SK-N-SH treated with all-trans-retinoic acid at 6 μM for 48 hours (cell line): ENCODE results near the gene GPX3.

ENCODE experiments used
- ATAC-seq: fragments of 200-7000 bp; cut with Tn5 transposase; 3 replicates; pipeline ENCODE4 v1.9.1; 2020; ENCODE audit warnings: mild to moderate bottlenecking, moderate library complexity
- ARNTL ChIP-seq: fragments of 450-650 bp; formaldehyde crosslinking; IDR thresholded peaks from 2 replicates; pipeline ENCODE4 v1.5.0; 2020; ENCODE audit warnings: low read depth, mild to moderate bottlenecking, moderate library complexity, borderline replicate concordance
- BACH2 ChIP-seq: fragments of 250-450 bp; sonication (Bioruptor Pico); IDR thresholded peaks from 2 replicates; pipeline ENCODE4 v1.9.0; 2021; ENCODE audit warnings: mild to moderate bottlenecking, borderline replicate concordance
- CREB5 ChIP-seq: fragments of 250-450 bp; sonication (Bioruptor Pico); IDR thresholded peaks from 2 replicates; pipeline ENCODE4 v1.5.1; 2020; ENCODE audit warnings: low read depth, mild to moderate bottlenecking, moderate library complexity
- CSDC2 ChIP-seq: fragments of 250-450 bp; sonication (Bioruptor Pico); IDR thresholded peaks from 2 replicates; pipeline ENCODE4 v1.5.0; 2020; ENCODE audit warnings: mild to moderate bottlenecking, moderate library complexity
- CSRNP3 ChIP-seq: fragments of 250-450 bp; sonication (Bioruptor Pico); IDR thresholded peaks from 2 replicates; pipeline ENCODE4 v1.5.1; 2021; ENCODE audit warnings: mild to moderate bottlenecking, moderate library complexity
- GLIS3 ChIP-seq: fragments of 250-450 bp; sonication (Bioruptor Pico); IDR thresholded peaks from 2 replicates; pipeline ENCODE4 v1.5.0; 2020; ENCODE audit warnings: mild to moderate bottlenecking, moderate library complexity
- ISL1 ChIP-seq: fragments of 250-450 bp; sonication (Bioruptor Pico); IDR thresholded peaks from 2 replicates; pipeline ENCODE4 v2.1.2; 2022; ENCODE audit warnings: mild to moderate bottlenecking, moderate library complexity
- OSR1 ChIP-seq: fragments of 250-450 bp; sonication (Bioruptor Pico); IDR thresholded peaks from 2 replicates; pipeline ENCODE4 v1.8.0; 2022; ENCODE audit warnings: moderate library complexity, mild to moderate bottlenecking, inconsistent platforms
- PATZ1 ChIP-seq: fragments of 250-450 bp; sonication (Bioruptor Pico); IDR thresholded peaks from 2 replicates; pipeline ENCODE4 v1.8.0; 2020; ENCODE audit warnings: mild to moderate bottlenecking, moderate library complexity, borderline replicate concordance
- POU6F1 ChIP-seq: fragments of 250-450 bp; sonication (Bioruptor Pico); IDR thresholded peaks from 2 replicates; pipeline ENCODE4 v1.8.0; 2021; ENCODE audit warnings: low read depth, mild to moderate bottlenecking, moderate library complexity, borderline replicate concordance
- PPARA ChIP-seq: fragments of 250-450 bp; sonication (Bioruptor Pico); IDR thresholded peaks from 2 replicates; pipeline ENCODE4 v1.5.0; 2020; ENCODE audit warnings: mild to moderate bottlenecking, borderline replicate concordance
- RARB ChIP-seq: fragments of 250-450 bp; sonication (Bioruptor Pico); IDR thresholded peaks from 2 replicates; pipeline ENCODE4 v1.8.0; 2021; ENCODE audit warnings: mild to moderate bottlenecking, moderate library complexity
- SNAI2 ChIP-seq: fragments of 250-450 bp; sonication (Bioruptor Pico); IDR thresholded peaks from 2 replicates; pipeline ENCODE4 v1.5.0; 2020; ENCODE audit warnings: mild to moderate bottlenecking, moderate library complexity
- TCF4 ChIP-seq: fragments of 250-450 bp; sonication (Bioruptor Pico); IDR thresholded peaks from 2 replicates; pipeline ENCODE4 v1.8.0; 2021; ENCODE audit warnings: mild to moderate bottlenecking, moderate library complexity, borderline replicate concordance
- TOX ChIP-seq: fragments of 250-450 bp; sonication (Bioruptor Pico); IDR thresholded peaks from 2 replicates; pipeline ENCODE4 v1.8.0; 2021; ENCODE audit warnings: mild to moderate bottlenecking, moderate library complexity, borderline replicate concordance
- TSHZ2 ChIP-seq: fragments of 250-450 bp; sonication (Bioruptor Pico); IDR thresholded peaks from 2 replicates; pipeline ENCODE4 v1.5.0; 2020; ENCODE audit warnings: mild to moderate bottlenecking, moderate library complexity
- ZC3H10 ChIP-seq: fragments of 250-450 bp; sonication (Bioruptor Pico); IDR thresholded peaks from 2 replicates; pipeline ENCODE4 v1.5.1; 2021; ENCODE audit warnings: mild to moderate bottlenecking, moderate library complexity
- ZFP3 ChIP-seq: fragments of 250-450 bp; sonication (Bioruptor Pico); IDR thresholded peaks from 2 replicates; pipeline ENCODE4 v1.5.0; 2020; ENCODE audit warnings: mild to moderate bottlenecking, moderate library complexity
- ZFP30 ChIP-seq: fragments of 450-650 bp; formaldehyde crosslinking; IDR thresholded peaks from 2 replicates; pipeline ENCODE4 v1.5.0; 2022; ENCODE audit warnings: mild to moderate bottlenecking, moderate library complexity
- ZNF565 ChIP-seq: fragments of 450-650 bp; formaldehyde crosslinking; conservative IDR thresholded peaks from 2 replicates; pipeline ENCODE4 v1.5.0; 2020; ENCODE audit warnings: low read depth, mild to moderate bottlenecking, moderate library complexity
- ZNF70 ChIP-seq: fragments of 450-650 bp; formaldehyde crosslinking; IDR thresholded peaks from 2 replicates; pipeline ENCODE4 v1.5.0; 2020; ENCODE audit warnings: mild to moderate bottlenecking, moderate library complexity
- ZNF8 ChIP-seq: fragments of 450-650 bp; formaldehyde crosslinking; IDR thresholded peaks from 2 replicates; pipeline ENCODE4 v1.5.0; 2020; ENCODE audit warnings: mild to moderate bottlenecking, moderate library complexity

Gene GPX3

GRCh38 chr5:151074557-151074956, 54.2 kb downstream of the GPX3 start:
- ATAC-seq: no peak
- TF ChIP-seq CSDC2 (CRISPR knock-in tag): no peak
- no peak for TF ChIP-seq ZNF565 (CRISPR knock-in tag)
- no peak for TF ChIP-seq TCF4
- no peak for TF ChIP-seq ZNF8
- no peak for TF ChIP-seq TOX (CRISPR knock-in tag)
- no peak for TF ChIP-seq CSRNP3 (CRISPR knock-in tag)
- TF ChIP-seq RARB (CRISPR knock-in tag): no peak
- no peak for TF ChIP-seq ZNF70 (CRISPR knock-in tag)
- no peak for TF ChIP-seq POU6F1 (CRISPR knock-in tag)
- TF ChIP-seq ZFP30 (CRISPR knock-in tag): no peak
- TF ChIP-seq TSHZ2 (CRISPR knock-in tag): no peak
- TF ChIP-seq PATZ1 (CRISPR knock-in tag): no peak
- TF ChIP-seq GLIS3: no peak
- TF ChIP-seq BACH2 (CRISPR knock-in tag): no peak
- no peak for TF ChIP-seq ZFP3 (CRISPR knock-in tag)
- TF ChIP-seq PPARA (CRISPR knock-in tag): no peak
- TF ChIP-seq ZC3H10 (CRISPR knock-in tag): no peak
- TF ChIP-seq SNAI2 (CRISPR knock-in tag): no peak
- TF ChIP-seq, all 23 proteins: peak for 0

- ATAC-seq: no peak
- no peak for TF ChIP-seq BACH2 (CRISPR knock-in tag)
- no peak for TF ChIP-seq ZFP3 (CRISPR knock-in tag)
- TF ChIP-seq CSRNP3 (CRISPR knock-in tag): no peak
- TF ChIP-seq CREB5 (CRISPR knock-in tag): no peak
- no peak for TF ChIP-seq ARNTL
- no peak for TF ChIP-seq ZNF70 (CRISPR knock-in tag)
- TF ChIP-seq ZNF565 (CRISPR knock-in tag): no peak
- TF ChIP-seq GLIS3: no peak
- no peak for TF ChIP-seq SNAI2 (CRISPR knock-in tag)
- TF ChIP-seq OSR1 (CRISPR knock-in tag): no peak
- TF ChIP-seq ISL1 (CRISPR knock-in tag): no peak
- TF ChIP-seq TCF4: no peak
- no peak for TF ChIP-seq ZC3H10 (CRISPR knock-in tag)
- no peak for TF ChIP-seq RARB (CRISPR knock-in tag)
- TF ChIP-seq POU6F1 (CRISPR knock-in tag): no peak
- no peak for TF ChIP-seq ZFP30 (CRISPR knock-in tag)
Measured at GRCh38 chr5:151075698-151076331, 55.4 kb downstream of the GPX3 start.
